Measurements from ENCODE around the gene CUL2. TPM values are rescaled to one million over a fixed set of nuclear protein-coding genes. Genes with fewer than 3 reads are reported as not detected.

CUL2 gene
- total and polyA plus RNA-seq, 10 of the 15 experiments (the other 5 are each of a cell fraction or from before 2014, with no cell fraction given): 11.9 to 56.5 (median 33.2) TPM

DNA sequence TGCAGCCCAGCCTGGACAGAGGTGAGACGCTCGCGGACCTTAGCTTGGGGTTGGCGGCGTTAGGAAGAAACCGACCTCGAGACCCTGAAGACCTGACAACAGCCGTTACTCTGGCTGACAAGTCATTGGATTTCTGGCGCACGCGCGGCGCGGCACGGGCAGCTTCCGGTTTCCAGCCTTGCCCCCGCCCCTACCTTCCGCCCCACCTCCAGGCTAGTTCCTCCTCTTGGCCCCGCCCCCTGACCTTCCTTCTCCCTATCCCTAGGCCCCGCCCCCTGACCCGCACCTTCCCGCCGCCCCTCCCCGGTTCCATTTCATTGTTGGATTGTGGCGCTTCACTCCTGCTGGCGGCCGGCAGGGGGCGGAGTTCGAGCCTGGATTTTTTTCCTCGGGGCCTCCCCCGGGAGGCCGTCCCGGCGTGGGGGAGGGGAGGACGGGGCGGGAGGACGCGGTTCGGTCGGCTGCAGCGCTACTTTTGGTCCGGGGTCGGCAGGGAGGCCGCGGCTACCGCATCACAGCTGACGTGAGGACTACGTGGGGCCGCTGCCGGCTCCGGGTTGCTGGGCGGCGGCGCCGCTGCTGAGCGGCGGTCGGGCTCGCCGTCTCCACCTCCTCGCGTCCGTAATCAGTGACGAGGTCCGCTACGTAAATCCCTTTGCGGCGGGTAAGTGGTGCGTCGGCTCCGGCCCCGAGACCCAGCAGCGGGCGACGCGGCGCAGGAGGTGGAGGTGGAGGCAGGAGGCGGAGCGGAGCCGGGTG lies 36.6 kb upstream of the CUL2 start, which contains the start of gene CREM (continued):
- TF ChIP-seq SPI1 (IDR thresholded peaks at IDR 0.05; ENCODE audit: borderline replicate concordance, insufficient read depth, low read depth, low read length) (0 out of 2 replicates have a peak, but pooled peaks have one; percentile 25), RFX5 (IDR thresholded peaks at IDR 0.05; ENCODE audit: low read depth, low read length) (peak; percentile 78), FOXM1 (IDR thresholded peaks at IDR 0.05; ENCODE audit: low read depth, low read length) (no peak), PAX8 (IDR thresholded peaks at IDR 0.05) (no peak), CBX3 (IDR thresholded peaks at IDR 0.05; ENCODE audit: borderline replicate concordance, low read depth) (no peak), CBX5 (IDR thresholded peaks at IDR 0.05; ENCODE audit: low read depth) (no peak; the same call in 1 of the 2 replicates), MEF2A (IDR thresholded peaks at IDR 0.05; ENCODE audit: insufficient read depth, low read depth, low read length) (peak; percentile 74; the same call in 1 of the 2 replicates), TCF12 (IDR thresholded peaks at IDR 0.05; ENCODE audit: low read depth, low read length) (peak; percentile 58), TCF3 (IDR thresholded peaks at IDR 0.05; ENCODE audit: borderline replicate concordance, insufficient read depth, low read depth, low read length) (peak; percentile 80), ZZZ3 (IDR thresholded peaks at IDR 0.05; ENCODE audit: control insufficient read depth, insufficient read length, low read depth) (no peak), CREM (IDR thresholded peaks at IDR 0.05; ENCODE audit: low read depth) (peak; percentile 94), MYC (IDR thresholded peaks at IDR 0.05; ENCODE audit: insufficient read depth, insufficient read length, insufficient replicate concordance, low read length, severe bottlenecking) (no peak), SRF (IDR thresholded peaks at IDR 0.05; ENCODE audit: low read depth in 2 of 2, low read length in 2 of 2) (peak in 1 of 2 experiments; percentile 9; a peak in 1 of 4 replicates), KLF5 (IDR thresholded peaks at IDR 0.05; ENCODE audit: partially characterized antibody) (no peak), MXI1 (IDR thresholded peaks at IDR 0.05; ENCODE audit: low read depth, low read length) (peak; percentile 71), STAT1 (conservative IDR thresholded peaks at IDR 0.05) (no peak; the same call in 1 of the 2 replicates), SREBF2 (IDR thresholded peaks at IDR 0.05; ENCODE audit: low read length) (peak; percentile 39; the same call in 1 of the 2 replicates), CHD1 (IDR thresholded peaks at IDR 0.05; ENCODE audit: low read depth, low read length) (no peak), IKZF2 (IDR thresholded peaks at IDR 0.05) (peak; percentile 89 to 90), RUNX3 (IDR thresholded peaks at IDR 0.05; ENCODE audit: low read length) (peak; percentile 41; the same call in 1 of the 2 replicates)
- TF ChIP-seq, protein P1, sequence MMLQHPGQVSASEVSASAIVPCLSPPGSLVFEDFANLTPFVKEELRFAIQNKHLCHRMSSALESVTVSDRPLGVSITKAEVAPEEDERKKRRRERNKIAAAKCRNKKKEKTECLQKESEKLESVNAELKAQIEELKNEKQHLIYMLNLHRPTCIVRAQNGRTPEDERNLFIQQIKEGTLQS (IDR thresholded peaks at IDR 0.05; ENCODE audit: borderline replicate concordance, extremely low read depth, low read depth, low read length): no peak
- TF ChIP-seq, protein P2, sequence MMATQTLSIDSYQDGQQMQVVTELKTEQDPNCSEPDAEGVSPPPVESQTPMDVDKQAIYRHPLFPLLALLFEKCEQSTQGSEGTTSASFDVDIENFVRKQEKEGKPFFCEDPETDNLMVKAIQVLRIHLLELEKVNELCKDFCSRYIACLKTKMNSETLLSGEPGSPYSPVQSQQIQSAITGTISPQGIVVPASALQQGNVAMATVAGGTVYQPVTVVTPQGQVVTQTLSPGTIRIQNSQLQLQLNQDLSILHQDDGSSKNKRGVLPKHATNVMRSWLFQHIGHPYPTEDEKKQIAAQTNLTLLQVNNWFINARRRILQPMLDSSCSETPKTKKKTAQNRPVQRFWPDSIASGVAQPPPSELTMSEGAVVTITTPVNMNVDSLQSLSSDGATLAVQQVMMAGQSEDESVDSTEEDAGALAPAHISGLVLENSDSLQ (IDR thresholded peaks at IDR 0.05): peak; percentile 32; the same call in 1 of the 2 replicates
- TF ChIP-seq, protein P3, sequence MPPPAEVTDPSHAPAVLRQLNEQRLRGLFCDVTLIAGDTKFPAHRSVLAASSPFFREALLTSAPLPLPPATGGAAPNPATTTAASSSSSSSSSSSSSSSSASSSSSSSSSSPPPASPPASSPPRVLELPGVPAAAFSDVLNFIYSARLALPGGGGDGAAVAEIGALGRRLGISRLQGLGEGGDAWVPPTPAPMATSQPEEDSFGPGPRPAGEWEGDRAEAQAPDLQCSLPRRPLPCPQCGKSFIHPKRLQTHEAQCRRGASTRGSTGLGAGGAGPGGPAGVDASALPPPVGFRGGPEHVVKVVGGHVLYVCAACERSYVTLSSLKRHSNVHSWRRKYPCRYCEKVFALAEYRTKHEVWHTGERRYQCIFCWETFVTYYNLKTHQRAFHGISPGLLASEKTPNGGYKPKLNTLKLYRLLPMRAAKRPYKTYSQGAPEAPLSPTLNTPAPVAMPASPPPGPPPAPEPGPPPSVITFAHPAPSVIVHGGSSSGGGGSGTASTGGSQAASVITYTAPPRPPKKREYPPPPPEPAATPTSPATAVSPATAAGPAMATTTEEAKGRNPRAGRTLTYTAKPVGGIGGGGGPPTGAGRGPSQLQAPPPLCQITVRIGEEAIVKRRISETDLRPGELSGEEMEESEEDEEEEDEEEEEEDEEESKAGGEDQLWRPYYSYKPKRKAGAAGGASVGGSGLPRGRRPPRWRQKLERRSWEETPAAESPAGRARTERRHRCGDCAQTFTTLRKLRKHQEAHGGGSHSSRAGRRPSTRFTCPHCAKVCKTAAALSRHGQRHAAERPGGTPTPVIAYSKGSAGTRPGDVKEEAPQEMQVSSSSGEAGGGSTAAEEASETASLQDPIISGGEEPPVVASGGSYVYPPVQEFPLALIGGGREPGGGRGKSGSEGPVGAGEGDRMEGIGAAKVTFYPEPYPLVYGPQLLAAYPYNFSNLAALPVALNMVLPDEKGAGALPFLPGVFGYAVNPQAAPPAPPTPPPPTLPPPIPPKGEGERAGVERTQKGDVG (CRISPR knock-in tag; IDR thresholded peaks at IDR 0.05): no peak

All from GM12878 (cell line).